WI38 (cell line): Measurements from ENCODE around the gene TBL1XR1.

Experiments used
- H3K4me3 ChIP-seq: 2 replicates; pipeline ENCODE4 v1.5.1; 2011; ENCODE audit warnings: low read depth, mild to moderate bottlenecking, control low read depth, low read length
- TF ChIP-seq, protein P1 (sequence below): IDR thresholded peaks from 2 replicates; pipeline ENCODE4 v1.5.1; 2012; ENCODE audit warnings: low read depth, mild to moderate bottlenecking, control low read depth, low read length

Gene TBL1XR1

GRCh38 chr3:177069514-177070329 is 127.6 kb downstream of the TBL1XR1 start:
- H3K4me3 ChIP-seq, result no peak overlapping the region
- TF ChIP-seq, protein P1, sequence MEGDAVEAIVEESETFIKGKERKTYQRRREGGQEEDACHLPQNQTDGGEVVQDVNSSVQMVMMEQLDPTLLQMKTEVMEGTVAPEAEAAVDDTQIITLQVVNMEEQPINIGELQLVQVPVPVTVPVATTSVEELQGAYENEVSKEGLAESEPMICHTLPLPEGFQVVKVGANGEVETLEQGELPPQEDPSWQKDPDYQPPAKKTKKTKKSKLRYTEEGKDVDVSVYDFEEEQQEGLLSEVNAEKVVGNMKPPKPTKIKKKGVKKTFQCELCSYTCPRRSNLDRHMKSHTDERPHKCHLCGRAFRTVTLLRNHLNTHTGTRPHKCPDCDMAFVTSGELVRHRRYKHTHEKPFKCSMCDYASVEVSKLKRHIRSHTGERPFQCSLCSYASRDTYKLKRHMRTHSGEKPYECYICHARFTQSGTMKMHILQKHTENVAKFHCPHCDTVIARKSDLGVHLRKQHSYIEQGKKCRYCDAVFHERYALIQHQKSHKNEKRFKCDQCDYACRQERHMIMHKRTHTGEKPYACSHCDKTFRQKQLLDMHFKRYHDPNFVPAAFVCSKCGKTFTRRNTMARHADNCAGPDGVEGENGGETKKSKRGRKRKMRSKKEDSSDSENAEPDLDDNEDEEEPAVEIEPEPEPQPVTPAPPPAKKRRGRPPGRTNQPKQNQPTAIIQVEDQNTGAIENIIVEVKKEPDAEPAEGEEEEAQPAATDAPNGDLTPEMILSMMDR, result no peak

DNA sequence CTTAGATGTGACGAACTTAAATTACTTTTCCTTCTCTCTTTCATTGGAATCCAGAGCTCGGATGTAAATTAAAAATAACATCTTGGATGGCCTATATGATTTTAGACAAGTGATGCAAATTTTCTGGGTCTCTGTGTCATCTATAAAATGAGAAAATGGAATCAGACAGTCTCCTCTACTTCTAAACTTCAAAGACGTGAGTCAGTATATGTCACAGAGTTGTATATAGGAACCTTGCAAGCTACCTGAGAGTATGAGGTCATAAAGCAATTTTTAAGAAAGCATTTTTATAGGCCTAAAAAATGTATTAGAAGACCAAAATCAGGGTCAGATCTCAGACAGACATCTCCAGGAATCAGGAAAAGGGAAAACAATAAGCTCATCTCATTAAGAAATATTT is 128.3 kb downstream of the TBL1XR1 start:
- TF ChIP-seq, protein P1, result no peak
- no peak overlapping the region for H3K4me3 ChIP-seq

GRCh38 chr3:177066068-177066467 is 131.2 kb downstream of the TBL1XR1 start:
- H3K4me3 ChIP-seq, result no peak overlapping the region
- TF ChIP-seq, protein P1, result no peak

GRCh38 chr3:177065285-177066033 is 131.8 kb downstream of the TBL1XR1 start:
- no peak overlapping the region for H3K4me3 ChIP-seq
- TF ChIP-seq, protein P1, result no peak

- TF ChIP-seq, protein P1, result no peak
- no peak overlapping the region for H3K4me3 ChIP-seq
Observed at GRCh38 chr3:177062052-177062732, 135.1 kb downstream of the TBL1XR1 start.

- TF ChIP-seq, protein P1, result no peak
- H3K4me3 ChIP-seq, result no peak overlapping the region
Observed at GRCh38 chr3:177061369-177061768, 135.9 kb downstream of the TBL1XR1 start.

GRCh38 chr3:177060492-177060891 is 136.8 kb downstream of the TBL1XR1 start:
- TF ChIP-seq, protein P1, result no peak
- no peak overlapping the region for H3K4me3 ChIP-seq
